ENCODE data around the gene BSG.

The BSG gene

DNA sequence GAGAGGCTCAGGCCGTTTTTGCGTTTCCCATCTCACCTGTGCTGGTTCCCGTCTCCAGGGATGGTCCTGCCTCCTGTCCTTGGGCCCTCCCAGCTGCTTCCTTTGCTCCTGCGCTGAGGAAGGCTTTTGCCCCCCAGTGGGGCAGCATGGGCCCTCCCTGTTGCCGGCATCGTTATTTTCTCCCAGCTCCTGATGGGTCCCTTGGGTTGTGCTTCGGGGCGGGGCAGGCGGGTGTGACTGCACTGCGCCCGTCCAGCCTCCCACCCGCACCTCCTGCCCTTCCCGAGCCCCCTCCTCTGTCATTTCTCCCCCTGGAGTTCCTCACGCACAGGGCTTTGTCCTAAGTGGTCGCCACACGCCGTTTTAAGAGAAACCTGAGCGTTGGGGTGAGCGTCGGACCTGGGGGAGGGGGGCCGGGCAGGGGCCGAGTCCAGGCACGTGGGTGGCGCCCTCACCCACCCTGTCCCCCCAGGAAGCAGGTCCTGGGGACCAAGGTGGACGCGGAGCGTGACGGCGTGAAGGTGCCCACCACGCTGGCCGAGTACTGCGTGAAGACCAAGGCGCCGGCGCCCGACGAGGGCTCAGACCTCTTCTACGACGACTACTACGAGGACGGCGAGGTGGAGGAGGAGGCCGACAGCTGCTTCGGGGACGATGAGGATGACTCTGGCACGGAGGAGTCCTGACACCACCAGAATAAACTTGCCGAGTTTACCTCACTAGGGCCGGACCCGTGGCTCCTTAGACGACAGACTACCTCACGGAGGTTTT lies 31.3 kb upstream of the BSG start:
- no peak for DNase-seq (ENCODE audit: low read depth)

DNA sequence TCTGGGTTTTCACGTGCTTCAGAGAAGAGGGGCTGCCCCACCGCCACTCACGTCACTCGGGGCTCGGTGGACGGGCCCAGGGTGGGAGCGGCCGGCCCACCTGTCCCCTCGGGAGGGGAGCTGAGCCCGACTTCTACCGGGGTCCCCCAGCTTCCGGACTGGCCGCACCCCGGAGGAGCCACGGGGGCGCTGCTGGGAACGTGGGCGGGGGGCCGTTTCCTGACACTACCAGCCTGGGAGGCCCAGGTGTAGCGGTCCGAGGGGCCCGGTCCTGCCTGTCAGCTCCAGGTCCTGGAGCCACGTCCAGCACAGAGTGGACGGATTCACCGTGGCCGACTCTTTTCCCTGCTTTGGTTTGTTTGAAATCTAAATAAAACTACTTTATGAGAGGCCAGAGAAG lies 30.7 kb upstream of the BSG start:
- no peak for DNase-seq (ENCODE audit: low read depth)

GRCh38 chr19:542173-542866 lies 30.1 kb upstream of the BSG start:
- DNase-seq (ENCODE audit: low read depth) = no peak

- DNase-seq (ENCODE audit: low read depth) = no peak
Observed at GRCh38 chr19:543910-544608, 28.3 kb upstream of the BSG start, which contains the start of gene GZMM. Gene GZMM, plus strand, starts transcription at chr19:544053. Its CDS starts 19 bp downstream, at chr19:544072.

- no peak for DNase-seq (ENCODE audit: low read depth)
Observed at GRCh38 chr19:547117-547516, 25.3 kb upstream of the BSG start.

- DNase-seq (ENCODE audit: low read depth) = no peak
Observed at GRCh38 chr19:547836-548720, 24.3 kb upstream of the BSG start.

- no peak for DNase-seq (ENCODE audit: low read depth)
Observed at GRCh38 chr19:548886-549830, 23.2 kb upstream of the BSG start.

DNA sequence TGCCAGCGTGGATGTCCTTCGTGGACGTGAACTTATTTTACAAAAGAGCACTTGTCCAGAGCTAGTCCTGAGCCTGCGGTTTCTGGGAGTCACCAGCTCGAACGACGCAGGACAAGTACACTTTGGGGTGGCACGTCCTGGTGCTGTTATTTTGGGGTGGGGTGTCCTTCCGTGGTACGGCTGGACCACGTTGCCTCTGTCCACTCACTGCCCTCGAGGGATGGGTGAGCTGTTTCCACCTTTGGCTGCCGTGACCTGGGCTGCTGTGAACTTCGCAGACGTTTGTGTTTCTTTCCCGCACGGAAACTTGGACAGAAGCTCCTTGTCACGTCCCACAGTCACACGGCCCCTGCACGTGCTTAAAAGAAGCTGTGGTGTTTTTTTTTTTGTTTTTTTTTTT lies 17.6 kb upstream of the BSG start:
- no peak for DNase-seq (ENCODE audit: low read depth)

DNA sequence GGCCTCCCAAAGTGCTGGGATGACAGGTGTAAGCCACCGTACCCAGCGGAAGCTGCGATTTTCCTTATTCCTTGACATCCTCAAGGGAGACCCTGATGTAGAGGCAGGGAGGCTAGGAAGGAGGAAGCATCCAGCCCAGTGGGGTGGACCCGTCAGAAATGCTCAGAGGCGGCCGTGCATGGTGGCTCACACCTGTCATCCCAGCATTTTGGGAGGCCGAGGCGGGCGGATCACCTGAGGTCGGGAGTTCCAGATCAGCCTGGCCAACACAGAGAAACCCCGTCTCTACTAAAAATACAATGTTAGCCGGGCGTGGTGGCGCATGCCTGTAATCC lies 17.0 kb upstream of the BSG start:
- DNase-seq (ENCODE audit: low read depth) = no peak

DNA sequence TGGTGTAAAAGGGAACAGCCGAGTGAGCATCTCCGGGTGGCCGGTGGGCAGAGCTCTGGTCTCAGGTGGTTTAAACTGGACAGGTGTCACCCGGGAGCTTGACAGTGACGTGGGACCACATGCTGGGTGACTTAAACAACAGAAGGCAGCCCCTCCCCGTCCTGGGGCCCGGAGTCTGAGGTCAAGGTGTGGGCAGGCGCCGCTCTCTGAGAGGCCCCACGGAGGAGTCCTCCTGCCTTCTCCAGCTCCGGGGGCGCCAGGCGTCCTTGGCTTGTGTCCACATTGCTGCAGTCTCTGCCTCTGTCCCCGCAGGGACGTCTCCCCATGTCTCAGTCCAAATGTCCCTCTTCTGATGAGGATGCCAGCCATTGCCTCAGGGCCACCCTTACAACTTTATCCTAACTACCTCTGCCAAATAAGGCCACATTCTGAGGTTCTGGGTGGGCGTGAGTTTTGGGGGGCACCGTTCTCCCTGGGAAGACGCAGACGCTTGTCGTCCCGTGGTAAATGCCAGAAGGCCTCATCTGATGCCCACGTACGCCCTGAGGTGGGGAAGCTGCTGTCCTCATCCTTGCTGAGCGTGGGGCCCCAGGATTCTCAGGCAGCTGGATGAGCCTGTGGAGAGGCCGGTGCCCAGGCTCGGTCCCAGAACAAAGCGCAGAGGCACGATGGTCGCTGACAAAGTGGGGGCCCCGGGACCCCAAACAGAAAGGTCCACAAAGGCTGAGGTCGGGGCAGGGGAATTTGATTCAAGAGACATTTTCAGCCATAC lies 15.6 kb upstream of the BSG start:
- DNase-seq (ENCODE audit: low read depth) = no peak

DNA sequence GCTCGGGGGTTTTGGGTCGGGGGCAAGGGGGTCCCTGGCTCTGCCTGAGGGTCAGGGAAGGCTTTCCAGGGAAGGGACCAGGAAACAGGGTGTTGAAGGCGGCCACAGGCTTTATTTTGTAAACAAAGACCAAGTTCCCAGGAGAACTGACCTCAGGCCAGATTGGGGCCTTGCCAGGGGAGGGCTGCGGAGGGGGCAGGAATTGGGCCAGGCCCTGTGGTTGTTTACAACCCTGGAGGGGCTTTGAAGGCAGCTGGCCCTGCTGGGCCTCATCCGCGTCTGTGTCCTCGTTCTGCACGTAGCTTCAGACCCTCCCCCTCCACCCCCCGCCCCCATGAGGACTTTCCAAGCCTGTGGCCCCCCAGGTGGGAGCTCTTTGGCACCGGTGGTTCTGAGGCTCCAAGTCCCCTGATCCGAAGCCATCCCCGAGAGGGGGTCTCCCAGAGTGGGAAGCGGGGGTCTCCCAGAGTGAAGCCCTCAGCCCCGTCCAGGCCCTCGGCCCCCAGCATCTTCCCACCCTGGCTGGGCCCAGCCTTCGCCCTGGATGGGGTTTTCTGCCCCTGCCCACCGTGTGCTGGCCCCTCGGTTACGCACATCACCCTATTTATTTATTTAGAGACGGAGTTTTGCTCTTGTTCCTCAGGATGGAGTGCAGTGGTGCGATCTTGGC lies 13.5 kb upstream of the BSG start:
- DNase-seq (ENCODE audit: low read depth) = no peak

GRCh38 chr19:560121-560520 lies 12.3 kb upstream of the BSG start:
- no peak for DNase-seq (ENCODE audit: low read depth)

DNA sequence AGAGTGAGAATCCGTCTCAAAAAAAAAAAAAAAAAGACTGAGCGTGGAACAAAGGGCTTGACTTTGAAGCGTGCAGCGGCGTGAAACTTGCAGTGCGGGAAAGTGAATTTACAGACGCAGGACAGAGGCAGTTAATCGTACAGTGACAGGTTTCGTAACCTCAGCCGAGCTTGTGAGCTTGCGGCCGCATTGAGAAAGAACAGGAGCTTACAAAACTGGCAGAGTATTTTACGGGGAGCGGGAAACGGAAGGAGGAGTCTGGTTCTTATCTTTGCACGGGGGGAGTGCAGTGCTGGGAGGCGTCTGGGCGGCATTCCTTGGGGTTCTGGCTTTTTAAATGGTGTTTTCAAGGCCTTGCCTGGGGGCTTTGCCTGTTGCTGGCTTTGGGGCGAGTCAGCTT lies 6.0 kb upstream of the BSG start:
- no peak for DNase-seq (ENCODE audit: low read depth)

DNA sequence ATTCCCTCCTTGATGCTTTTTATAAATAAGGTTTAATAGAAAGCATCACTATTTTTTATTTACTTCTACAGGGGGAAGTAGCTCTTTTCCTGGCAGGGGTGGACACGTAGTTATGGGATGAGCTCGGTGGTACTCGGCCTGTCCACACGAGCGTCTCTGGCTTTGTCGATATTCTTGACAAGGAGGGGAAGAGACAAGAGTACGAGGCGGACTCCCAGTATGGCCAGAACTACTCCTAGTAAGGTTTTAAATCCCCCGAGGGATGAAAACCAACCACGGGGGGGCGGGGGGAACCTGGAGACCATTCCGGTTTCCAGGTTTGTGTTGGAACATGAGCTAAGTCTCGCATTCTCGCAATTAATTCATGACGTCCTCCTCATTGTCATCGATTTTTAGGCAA lies 5.6 kb upstream of the BSG start:
- DNase-seq (ENCODE audit: low read depth) = no peak

DNA sequence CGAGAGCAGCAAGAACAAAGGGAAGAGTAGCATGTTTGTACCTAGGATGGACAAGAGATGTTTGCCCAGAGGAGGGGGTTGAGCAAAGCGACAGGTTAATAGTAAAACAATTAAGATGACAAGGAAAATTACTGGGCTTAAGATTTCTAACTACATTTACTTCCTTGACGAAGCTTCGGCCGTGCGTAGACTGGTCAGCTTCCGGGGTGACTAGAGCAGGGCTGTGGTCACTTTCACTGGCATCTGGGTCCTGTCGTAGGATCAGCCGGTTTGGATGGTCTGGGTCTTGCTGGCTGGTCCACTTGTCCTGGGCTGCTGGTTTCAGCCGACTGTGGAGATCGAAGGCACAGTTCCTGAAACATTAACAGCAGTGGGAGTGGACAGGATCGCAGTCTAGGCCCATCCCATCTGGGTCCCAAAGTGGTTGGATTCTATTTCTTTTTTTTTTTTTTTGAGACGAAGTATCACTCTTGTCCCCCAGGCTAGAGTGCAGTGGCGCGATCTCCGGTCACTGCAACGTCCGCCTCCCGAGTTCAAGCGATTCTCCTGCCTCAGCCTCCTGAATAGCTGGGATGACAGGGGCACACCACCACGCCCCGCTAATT lies 5.0 kb upstream of the BSG start:
- DNase-seq (ENCODE audit: low read depth) = no peak

- no peak for DNase-seq (ENCODE audit: low read depth)
Observed at GRCh38 chr19:570251-570686, 2.1 kb upstream of the BSG start.

- no peak for DNase-seq (ENCODE audit: low read depth)
Observed at GRCh38 chr19:570937-571565, 1.3 kb upstream of the BSG start.

GRCh38 chr19:571566-571974 lies 826 bp upstream of the BSG start:
- peak; percentile 17 for DNase-seq (ENCODE audit: low read depth)
